ENCODE data around the gene ZNF239. TPM values are rescaled to one million over a fixed set of nuclear protein-coding genes. Genes with fewer than 3 reads are reported as not detected.
A peak's percentile ranks its signal among the peaks of the same experiment; 100 is the strongest.

The ZNF239 gene
- total RNA-seq, result 1 to 10 TPM; 1.7 to 8.5 (median 2.3) TPM
- 1 to 10 TPM; 2.0 to 4.7 TPM for polyA plus RNA-seq
- total RNA-seq, result 4.0 reads per million, percentile 21 among the genes with 10 or more reads in this experiment

- ChIA-PET CTCF (interaction anchor here (0.5 to 0.6 kb wide), 2 partner anchors 125 to 419 kb away, joined by 3 to 4 read pairs; no protein-coding TSS in a partner anchor), POLR2A (interaction anchor here (0.7 to 4.6 kb wide), 7 partner anchors 9 to 122 kb away, joined by 3 to 35 read pairs (median 4); partner anchors contain the start of genes ZNF32 and ZNF485)
Measured at GRCh38 chr10:43574001-43574892, at the start of gene ZNF239. TSS of gene ZNF239 (minus strand) at chr10:43574616. CDS start at chr10:43558079, 16,537 bp downstream.

GRCh38 chr10:43623351-43623750 lies 48.9 kb upstream of the ZNF239 start:
- H3K36me3 ChIP-seq (ENCODE audit: control insufficient read depth in 2 of 3, insufficient read depth in 3 of 3, low read length in 3 of 3), result no peaks in the 10 kb centered on the region
- Mint-ChIP-seq H3K27ac (peak overlapping the region; percentile 45 to 91 (median 81)), H3K4me3 (peak overlapping the region; percentile 67 to 95 (median 79)), H3K36me3 (peaks cover 0 to 18% (median 16%) of the 10 kb centered on the region in 5 donors), H3K9me3 (peaks cover 0 to 48% (median 17%) of the 10 kb centered on the region in 11 donors), H3K27me3 (no peaks in the 10 kb centered on the region), H3K4me1 (peaks cover 0 to 28% (median 18%) of the 10 kb centered on the region in 7 donors)
- H3K9me3 ChIP-seq (ENCODE audit: control insufficient read depth in 2 of 3, low read length in 3 of 3), result peaks cover 0 to 12% (median 0%) of the 10 kb centered on the region in 3 experiments
- peak overlapping the region; percentile 36 for H3K4me3 ChIP-seq (ENCODE audit: low read length)
- POLR2A ChIA-PET, result interaction anchor here (1.2 kb wide), 1 partner anchor 25 kb away, joined by 3 read pairs; the partner anchor contains the start of gene ZNF32
- DNase-seq, result peak in 5 of 9 donors; percentile 21 to 45 (median 34)
- H3K27ac ChIP-seq (ENCODE audit: low read depth, low read length), result peak overlapping the region; percentile 34
- intact Hi-C loops (cut with micrococcal nuclease), result loop anchor here in 1 of 2 donors (1.0 kb wide), 1 partner anchor 17 kb away; the partner anchor contains the start of gene ZNF485
- H3K27me3 ChIP-seq (ENCODE audit: control insufficient read depth in 2 of 2, insufficient read depth in 2 of 2, low read length in 2 of 2), result no peaks in the 10 kb centered on the region
- peak; percentile 40 for ATAC-seq
- CTCF ChIA-PET, result interaction anchor here (1.4 kb wide), 1 partner anchor 66 kb away, joined by 3 read pairs; no protein-coding TSS in a partner anchor
- no peaks in the 10 kb centered on the region for H3K4me1 ChIP-seq (ENCODE audit: control insufficient read depth in 2 of 2, insufficient read depth in 2 of 2, low read length in 2 of 2)

More at GRCh38 chr10:43574001-43574892, at the start of gene ZNF239:
- peaks cover 14 to 19% of the 10 kb centered on the region in 2 donors for H3K4me1 ChIP-seq (ENCODE audit: control insufficient read depth in 2 of 2, insufficient read depth in 2 of 2, low read length in 2 of 2)
- no peaks in the 10 kb centered on the region for H3K27me3 ChIP-seq (ENCODE audit: control insufficient read depth in 2 of 2, insufficient read depth in 2 of 2, low read length in 2 of 2)
- ATAC-seq (peak; percentile 91), DNase-seq (peak; percentile 62 to 82 (median 78))
- no peaks in the 10 kb centered on the region for H3K36me3 ChIP-seq (ENCODE audit: control insufficient read depth in 2 of 3, insufficient read depth in 3 of 3, low read length in 3 of 3)
- peak within 1 kb of the TSS; percentile 66 for H3K27ac ChIP-seq (ENCODE audit: low read depth, low read length)
- no peaks in the 10 kb centered on the region for H3K9me3 ChIP-seq (ENCODE audit: control insufficient read depth in 2 of 3, low read length in 3 of 3)
- peak within 1 kb of the TSS; percentile 72 to 93 (median 90) for H3K4me3 Mint-ChIP-seq
- peaks cover 5 to 31% (median 7%) of the 10 kb centered on the region in 11 donors for H3K9me3 Mint-ChIP-seq
- peak within 1 kb of the TSS; percentile 29 to 96 (median 93) for H3K27ac Mint-ChIP-seq
- H3K27me3 Mint-ChIP-seq, result peaks cover 0 to 3% (median 0%) of the 10 kb centered on the region in 5 donors
- peaks cover 28 to 64% (median 61%) of the 10 kb centered on the region in 7 donors for H3K4me1 Mint-ChIP-seq
- peaks cover 0 to 25% (median 10%) of the 10 kb centered on the region in 5 donors for H3K36me3 Mint-ChIP-seq
- H3K4me3 ChIP-seq (ENCODE audit: low read length), result peak within 1 kb of the TSS; percentile 72
- intact Hi-C loops (cut with micrococcal nuclease), result loop anchor here (1.0 to 10.0 kb wide), 10 partner anchors 21 to 1022 kb away; partner anchors contain the start of genes ZNF32 (in 2 of the 2), ZNF485 (in 2 of the 2), BMS1 (in 1 of the 2) and CSGALNACT2 (in 1 of the 2)

- POLR2A ChIA-PET, result interaction anchor here (1.2 kb wide), 2 partner anchors 16 to 27 kb away, joined by 3 to 4 read pairs; partner anchors contain the start of genes ZNF32 and ZNF485
- CTCF ChIA-PET, result interaction anchor here (0.6 kb wide), 1 partner anchor 51 kb away, joined by 4 read pairs; no protein-coding TSS in a partner anchor
- ATAC-seq, result no peak
- H3K9me3 ChIP-seq (ENCODE audit: control insufficient read depth in 2 of 3, low read length in 3 of 3), result peaks cover 0 to 14% (median under 1%) of the 10 kb centered on the region in 3 experiments
- H3K27me3 ChIP-seq (ENCODE audit: control insufficient read depth in 2 of 2, insufficient read depth in 2 of 2, low read length in 2 of 2), result no peaks in the 10 kb centered on the region
- H3K4me1 Mint-ChIP-seq, result peaks cover 0 to 28% (median 18%) of the 10 kb centered on the region in 7 donors
- peak overlapping the region in 2 of 9 donors; percentile 9 to 87 for H3K27ac Mint-ChIP-seq
- no peak for DNase-seq
- H3K27ac ChIP-seq (ENCODE audit: low read depth, low read length), result no peak overlapping the region
- peak overlapping the region in 8 of 10 donors; percentile 16 to 95 (median 78) for H3K4me3 Mint-ChIP-seq
- no peaks in the 10 kb centered on the region for H3K27me3 Mint-ChIP-seq
- intact Hi-C loops (cut with micrococcal nuclease), result no loop called here
- no peaks in the 10 kb centered on the region for H3K36me3 ChIP-seq (ENCODE audit: control insufficient read depth in 2 of 3, insufficient read depth in 3 of 3, low read length in 3 of 3)
- no peaks in the 10 kb centered on the region for H3K4me1 ChIP-seq (ENCODE audit: control insufficient read depth in 2 of 2, insufficient read depth in 2 of 2, low read length in 2 of 2)
- H3K4me3 ChIP-seq (ENCODE audit: low read length), result no peak overlapping the region
- peaks cover 0 to 59% (median 23%) of the 10 kb centered on the region in 11 donors for H3K9me3 Mint-ChIP-seq
- H3K36me3 Mint-ChIP-seq, result peaks cover 0 to 22% (median 19%) of the 10 kb centered on the region in 5 donors
Measured at GRCh38 chr10:43622038-43622437, 47.6 kb upstream of the ZNF239 start.

GRCh38 chr10:43619368-43619767 lies 45.0 kb upstream of the ZNF239 start:
- peaks cover 4 to 86% (median 43%) of the 10 kb centered on the region in 11 donors for H3K9me3 Mint-ChIP-seq
- DNase-seq (no peak), ATAC-seq (no peak)
- no peak overlapping the region for H3K4me3 ChIP-seq (ENCODE audit: low read length)
- intact Hi-C loops (cut with micrococcal nuclease), result no loop called here
- no peak overlapping the region for H3K27ac Mint-ChIP-seq
- H3K4me1 ChIP-seq (ENCODE audit: control insufficient read depth in 2 of 2, insufficient read depth in 2 of 2, low read length in 2 of 2), result no peaks in the 10 kb centered on the region
- peaks cover 6 to 26% (median 6%) of the 10 kb centered on the region in 3 experiments for H3K9me3 ChIP-seq (ENCODE audit: control insufficient read depth in 2 of 3, low read length in 3 of 3)
- H3K36me3 ChIP-seq (ENCODE audit: control insufficient read depth in 2 of 3, insufficient read depth in 3 of 3, low read length in 3 of 3), result peaks cover 0 to 20% (median 4%) of the 10 kb centered on the region in 3 experiments
- ChIA-PET CTCF (no interaction called here), POLR2A (no interaction called here)
- no peaks in the 10 kb centered on the region for H3K27me3 ChIP-seq (ENCODE audit: control insufficient read depth in 2 of 2, insufficient read depth in 2 of 2, low read length in 2 of 2)
- peaks cover 0 to 28% (median 18%) of the 10 kb centered on the region in 7 donors for H3K4me1 Mint-ChIP-seq
- peaks cover 14 to 47% (median 44%) of the 10 kb centered on the region in 5 donors for H3K36me3 Mint-ChIP-seq
- H3K27ac ChIP-seq (ENCODE audit: low read depth, low read length), result no peak overlapping the region
- H3K27me3 Mint-ChIP-seq, result no peaks in the 10 kb centered on the region
- H3K4me3 Mint-ChIP-seq, result no peak overlapping the region

- no peaks in the 10 kb centered on the region for H3K27me3 ChIP-seq (ENCODE audit: control insufficient read depth in 2 of 2, insufficient read depth in 2 of 2, low read length in 2 of 2)
- H3K4me3 ChIP-seq (ENCODE audit: low read length), result no peak overlapping the region
- ATAC-seq (no peak), DNase-seq (no peak)
- H3K27ac ChIP-seq (ENCODE audit: low read depth, low read length), result no peak overlapping the region
- Mint-ChIP-seq H3K36me3 (peaks cover 31 to 70% (median 65%) of the 10 kb centered on the region in 5 donors), H3K27ac (no peak overlapping the region), H3K4me3 (no peak overlapping the region), H3K27me3 (no peaks in the 10 kb centered on the region), H3K9me3 (peaks cover 4 to 91% (median 37%) of the 10 kb centered on the region in 11 donors), H3K4me1 (peaks cover 0 to 9% (median 2%) of the 10 kb centered on the region in 7 donors)
- POLR2A ChIA-PET, result interaction anchor here (0.5 kb wide), 1 partner anchor 13 kb away, joined by 3 read pairs; no protein-coding TSS in a partner anchor
- CTCF ChIA-PET, result no interaction called here
- H3K36me3 ChIP-seq (ENCODE audit: control insufficient read depth in 2 of 3, insufficient read depth in 3 of 3, low read length in 3 of 3), result peaks cover 0 to 35% (median 4%) of the 10 kb centered on the region in 3 experiments
- H3K4me1 ChIP-seq (ENCODE audit: control insufficient read depth in 2 of 2, insufficient read depth in 2 of 2, low read length in 2 of 2), result no peaks in the 10 kb centered on the region
- intact Hi-C loops (cut with micrococcal nuclease), result no loop called here
- peaks cover 6 to 29% (median 6%) of the 10 kb centered on the region in 3 experiments for H3K9me3 ChIP-seq (ENCODE audit: control insufficient read depth in 2 of 3, low read length in 3 of 3)
Measured at GRCh38 chr10:43616697-43617370, 42.4 kb upstream of the ZNF239 start.

All from naive thymus-derived CD4-positive, alpha-beta T cell (primary cell).